BJ (cell line): Measurements from ENCODE around the gene ZNF383. TPM values are rescaled to one million over a fixed set of nuclear protein-coding genes. Genes with fewer than 3 reads are reported as not detected.
"Not testable (repeated sequence)": the region's sequence is repeated elsewhere in the genome, so short reads cannot be mapped to it uniquely, and the experiment has no call there.

ENCODE experiments used
- CTCF ChIA-PET: fragments of 350-600 bp; formaldehyde crosslinking; extraction: SDS; loops from one replicate; lab custom pipeline; 2021; ENCODE audit warnings: antibody characterized with exemption, inconsistent platforms; lab: Yijun Ruan, JAX
- POLR2A ChIA-PET: fragments of 300-600 bp; sonication (Branson Sonifier 250); formaldehyde crosslinking; extraction: SDS; loops from one replicate; lab custom pipeline; 2021; ENCODE audit warnings: antibody characterized with exemption; lab: Charles Lee
- DNase-seq: peaks from one replicate; pipeline ENCODE4 v3.0.0-alpha.2; 2011; ENCODE audit warnings: low read depth
- H3K27me3 ChIP-seq: 2 replicates; pipeline ENCODE4 v1.6.0; 2011; ENCODE audit warnings: low read length; ENCODE audit not compliant: control insufficient read depth, insufficient read depth
- H3K36me3 ChIP-seq: 2 replicates; pipeline ENCODE4 v1.5.1; 2011; ENCODE audit warnings: low read length; ENCODE audit not compliant: control insufficient read depth, insufficient read depth
- H3K4me3 ChIP-seq: 2 replicates; pipeline ENCODE4 v1.5.1; 2011; ENCODE audit warnings: low read depth, mild to moderate bottlenecking, control low read depth, low read length
- polyA minus RNA-seq: library from RNA; depleted of rRNA, polyadenylated mRNA; stranded (reverse); fragments of >200 nt; gene quantifications from 2 replicates; pipeline ENCODE4 v1.2.3, GENCODE V29; 2011; rRNA and poly(A)+ RNA removed
- polyA plus RNA-seq: library from polyadenylated mRNA; depleted of rRNA; stranded (reverse); fragments of >200 nt; gene quantifications from 2 replicates; pipeline ENCODE4 v1.2.3, GENCODE V29; 2011; rRNA removed
- TF ChIP-seq, protein P1 (sequence below): IDR thresholded peaks from 2 replicates; pipeline ENCODE4 v1.5.1; 2011; ENCODE audit warnings: low read depth, mild to moderate bottlenecking, control low read depth, inconsistent platforms, low read length, moderate library complexity; ENCODE audit not compliant: insufficient read depth

The ZNF383 gene
- polyA plus RNA-seq (2.1 and 3.3 TPM in 2 replicates), polyA minus RNA-seq (4.8 and 6.0 TPM in 2 replicates)

DNA sequence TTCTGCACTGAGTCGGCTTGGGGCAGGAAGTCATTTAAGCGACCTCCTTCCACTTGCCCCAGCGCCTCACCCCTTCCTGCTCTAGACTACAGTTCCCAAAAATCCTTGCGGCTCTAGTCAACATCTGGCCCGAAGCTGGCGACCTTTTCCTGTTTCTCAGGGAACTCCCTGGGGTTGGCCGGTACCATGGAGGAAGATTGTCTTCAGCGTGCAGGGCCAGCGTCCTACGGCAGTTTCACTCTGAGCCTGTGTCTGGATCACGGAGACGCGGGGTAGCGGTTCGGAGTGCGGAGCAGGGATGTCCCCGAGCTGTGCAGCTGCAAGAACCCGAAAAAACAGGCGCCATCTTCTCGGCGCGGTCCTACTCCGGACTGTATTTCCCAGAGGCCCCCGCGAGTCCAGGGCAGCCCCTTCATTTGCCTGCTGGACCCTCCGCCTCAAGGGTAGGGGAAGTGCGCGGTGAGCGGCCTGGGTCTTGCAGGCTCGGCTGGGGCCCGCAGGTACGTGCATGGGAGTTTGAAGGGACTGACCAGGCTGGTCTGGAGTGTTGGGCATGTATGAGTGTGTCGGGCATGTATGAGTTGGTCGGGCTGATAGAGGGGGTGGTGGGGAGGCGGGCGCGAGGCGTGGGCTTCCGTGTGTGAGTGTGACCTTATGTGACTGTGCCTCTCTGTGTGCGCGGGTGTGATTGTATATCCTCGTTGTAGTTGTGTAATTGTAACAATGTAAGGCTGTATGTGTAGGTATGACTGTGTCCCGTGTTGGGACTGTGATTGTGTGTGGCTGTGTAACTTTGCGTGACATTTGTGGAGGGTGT, at the start of gene ZNF383:
TSS of gene ZNF383 (plus strand) at position 440 of the 817 bp plus-strand sequence. CDS start 12,240 bp downstream, outside the sequence.
- DNase-seq, result peak; percentile 61
- TF ChIP-seq, protein P1, sequence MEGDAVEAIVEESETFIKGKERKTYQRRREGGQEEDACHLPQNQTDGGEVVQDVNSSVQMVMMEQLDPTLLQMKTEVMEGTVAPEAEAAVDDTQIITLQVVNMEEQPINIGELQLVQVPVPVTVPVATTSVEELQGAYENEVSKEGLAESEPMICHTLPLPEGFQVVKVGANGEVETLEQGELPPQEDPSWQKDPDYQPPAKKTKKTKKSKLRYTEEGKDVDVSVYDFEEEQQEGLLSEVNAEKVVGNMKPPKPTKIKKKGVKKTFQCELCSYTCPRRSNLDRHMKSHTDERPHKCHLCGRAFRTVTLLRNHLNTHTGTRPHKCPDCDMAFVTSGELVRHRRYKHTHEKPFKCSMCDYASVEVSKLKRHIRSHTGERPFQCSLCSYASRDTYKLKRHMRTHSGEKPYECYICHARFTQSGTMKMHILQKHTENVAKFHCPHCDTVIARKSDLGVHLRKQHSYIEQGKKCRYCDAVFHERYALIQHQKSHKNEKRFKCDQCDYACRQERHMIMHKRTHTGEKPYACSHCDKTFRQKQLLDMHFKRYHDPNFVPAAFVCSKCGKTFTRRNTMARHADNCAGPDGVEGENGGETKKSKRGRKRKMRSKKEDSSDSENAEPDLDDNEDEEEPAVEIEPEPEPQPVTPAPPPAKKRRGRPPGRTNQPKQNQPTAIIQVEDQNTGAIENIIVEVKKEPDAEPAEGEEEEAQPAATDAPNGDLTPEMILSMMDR, result no peak
- peak within 1 kb of the TSS; percentile 97 for H3K4me3 ChIP-seq
- ChIA-PET CTCF (interaction anchor here (0.8 to 1.4 kb wide), 2 partner anchors 18 to 25 kb away, joined by 3 read pairs; no protein-coding TSS in a partner anchor), POLR2A (no interaction called here)
- H3K27me3 ChIP-seq, result no peaks in the 10 kb centered on the region
- no peaks in the 10 kb centered on the region for H3K36me3 ChIP-seq

DNA sequence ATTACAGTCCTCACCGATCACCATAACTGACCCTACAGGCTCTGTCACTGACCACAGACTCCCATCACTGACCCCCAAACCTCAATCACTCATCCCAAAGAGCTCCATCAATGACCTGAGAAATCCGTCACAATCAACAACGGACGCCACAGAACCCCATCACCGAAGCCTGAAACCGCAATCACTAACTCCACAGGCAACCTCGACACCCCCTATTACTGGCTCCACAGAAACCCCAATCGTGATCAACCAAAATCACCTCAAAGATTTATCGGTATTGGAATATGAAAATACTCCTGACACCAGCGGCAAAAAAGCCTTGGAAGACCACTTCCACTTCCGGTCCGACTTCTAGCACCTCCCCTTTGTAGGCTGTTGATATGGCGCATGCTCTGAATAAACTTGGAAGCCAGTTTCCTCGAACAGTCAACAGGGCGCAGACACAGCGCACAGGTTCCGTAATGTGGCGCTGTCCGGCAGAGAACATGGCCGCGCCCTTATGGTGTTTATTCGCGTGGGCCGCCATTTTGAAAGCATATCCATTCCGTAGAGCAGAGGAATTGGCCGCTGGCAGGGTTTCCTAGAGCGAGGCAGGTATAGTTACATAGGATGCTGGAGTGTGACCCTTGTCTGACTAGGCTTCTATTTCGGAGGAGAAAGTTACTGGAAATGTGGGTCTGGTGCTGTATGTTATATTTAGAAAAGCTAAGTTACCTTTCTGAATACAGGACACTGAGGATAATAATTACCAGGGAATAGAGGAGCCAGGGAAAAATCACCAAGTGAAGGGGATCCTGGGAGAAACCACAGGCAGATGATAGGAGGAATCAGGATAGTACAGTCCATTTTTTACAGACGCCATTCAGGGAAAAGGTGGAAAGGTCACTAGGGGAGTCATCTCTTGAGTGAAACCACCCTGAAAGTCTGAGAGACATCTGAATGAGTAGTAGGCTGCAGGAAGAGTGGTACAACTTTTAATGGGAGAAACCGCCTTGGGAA, 45.3 kb upstream of the ZNF383 start, which contains the start of gene ZNF585A:
TSS of gene ZNF585A (minus strand) at position 328 of the 999 bp plus-strand sequence. CDS start 2,785 bp downstream, outside the sequence.
- TF ChIP-seq, protein P1, result peak; percentile 43
- H3K36me3 ChIP-seq, result peaks cover 3% of the 10 kb centered on the region
- ChIA-PET CTCF (no interaction called here), POLR2A (no interaction called here)
- peak; percentile 88 for DNase-seq
- H3K4me3 ChIP-seq, result peak within 1 kb of the TSS; percentile 79
- no peaks in the 10 kb centered on the region for H3K27me3 ChIP-seq

DNA sequence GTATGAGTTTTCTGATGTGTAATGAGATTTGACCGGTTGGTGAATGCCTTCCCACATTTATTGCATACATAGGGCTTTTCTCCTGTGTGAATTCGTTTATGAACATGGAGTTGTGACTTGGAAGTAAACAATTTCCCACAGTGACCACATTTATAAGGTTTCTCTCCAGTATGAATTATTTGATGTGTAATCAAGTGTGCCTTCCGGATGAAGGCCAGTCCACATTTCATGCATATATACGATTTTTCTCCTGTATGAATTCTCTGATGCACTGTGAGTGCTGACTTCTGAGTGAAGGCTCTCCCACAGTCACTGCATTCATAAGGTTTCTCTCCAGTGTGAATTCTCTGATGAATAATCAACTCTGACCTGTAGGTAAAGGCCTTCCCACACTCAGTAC, 31.9 kb upstream of the ZNF383 start:
- DNase-seq, POLR2A ChIA-PET, CTCF ChIA-PET, H3K4me3 ChIP-seq, H3K27me3 ChIP-seq, H3K36me3 ChIP-seq: not testable (repeated sequence)

DNA sequence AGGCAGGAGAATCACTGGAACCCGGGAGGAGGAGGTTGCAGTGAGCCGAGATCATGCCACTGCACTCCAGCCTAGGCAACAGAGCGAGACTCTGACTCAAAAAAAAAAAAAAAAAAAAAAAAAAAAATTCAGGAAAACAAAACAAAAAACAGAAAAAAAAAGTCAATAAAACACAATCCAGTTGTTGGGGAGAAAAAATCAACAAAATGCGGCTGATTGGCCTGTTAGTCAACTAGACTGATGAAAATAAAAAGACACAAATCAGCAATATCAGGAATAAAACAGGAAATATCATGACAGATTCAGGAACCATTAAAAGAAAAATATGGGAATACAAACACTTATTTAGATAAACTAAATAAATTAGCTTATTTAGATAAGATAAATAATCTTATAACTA, 22.8 kb upstream of the ZNF383 start:
- H3K27me3 ChIP-seq, H3K36me3 ChIP-seq, DNase-seq, CTCF ChIA-PET, POLR2A ChIA-PET, H3K4me3 ChIP-seq: not testable (repeated sequence)

DNA sequence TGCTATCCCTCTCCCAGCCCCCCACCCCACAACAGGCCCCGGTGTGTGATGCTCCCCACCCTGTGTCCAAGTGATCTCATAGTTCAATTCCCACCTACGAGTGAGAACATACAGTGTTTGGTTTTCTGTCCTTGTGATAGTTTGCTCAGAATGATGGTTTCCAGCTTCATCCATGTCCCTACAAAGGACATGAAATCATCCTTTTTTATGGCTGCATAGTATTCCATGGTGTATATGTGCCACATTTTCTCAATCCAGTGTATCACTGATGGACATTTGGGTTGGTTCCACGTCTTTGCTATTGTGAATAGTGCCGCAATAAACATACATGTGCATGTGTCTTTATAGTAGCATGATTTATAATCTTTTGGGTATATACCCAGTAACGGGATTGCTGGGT, 20.9 kb upstream of the ZNF383 start:
- CTCF ChIA-PET, H3K36me3 ChIP-seq, POLR2A ChIA-PET, DNase-seq, H3K4me3 ChIP-seq, H3K27me3 ChIP-seq: not testable (repeated sequence)

DNA sequence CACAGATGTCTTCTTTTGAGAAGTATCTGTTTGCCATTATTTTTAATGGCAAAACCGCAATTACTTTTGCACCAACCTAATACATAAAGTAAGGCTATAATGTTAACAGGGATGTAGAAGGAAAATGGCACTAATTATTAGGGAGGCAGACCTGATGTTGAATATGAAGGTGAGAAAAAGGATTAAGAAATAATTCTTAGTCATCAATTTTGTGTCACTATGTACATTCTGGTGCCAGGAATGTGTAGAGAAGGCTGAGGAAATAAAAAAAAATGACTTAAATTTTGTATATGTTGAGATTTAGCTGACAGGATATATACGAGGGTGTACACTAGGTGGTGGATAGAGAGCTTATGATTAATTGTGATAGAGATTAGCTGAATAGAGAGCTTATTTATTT, 20.2 kb upstream of the ZNF383 start:
- no peak overlapping the region for H3K4me3 ChIP-seq
- no peak for DNase-seq
- H3K27me3 ChIP-seq, result no peaks in the 10 kb centered on the region
- TF ChIP-seq, protein P1, result no peak
- POLR2A ChIA-PET, result no interaction called here
- H3K36me3 ChIP-seq, result 0 out of 2 replicates have a peak, but pooled peaks cover 3% of the 10 kb centered on the region
- CTCF ChIA-PET, result no interaction called here
